ENCODE data around the gene PSMB3.

Gene PSMB3

DNA sequence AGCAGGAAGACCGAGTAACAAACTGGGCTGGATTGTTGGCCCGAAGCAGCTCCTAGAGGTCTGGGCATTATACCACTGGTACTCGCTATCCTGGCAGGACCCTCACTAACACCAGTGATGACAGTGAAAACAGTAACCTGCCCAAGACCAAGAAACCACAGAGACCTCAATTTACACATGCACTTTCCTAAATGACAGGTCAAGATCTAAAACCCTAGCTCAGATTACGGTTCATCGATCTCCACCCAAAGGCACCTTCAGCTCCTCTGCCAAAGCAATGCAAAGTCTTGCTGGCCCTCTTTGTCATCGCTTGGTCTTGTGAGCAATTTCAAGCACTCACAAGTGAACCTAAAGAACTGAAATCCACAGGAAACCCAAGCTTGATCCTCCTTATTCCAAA is 45.3 kb downstream of the PSMB3 start:
- H3K27ac ChIP-seq (replicated peaks) = no peak overlapping the region; the same call in 1 of the 2 replicates

DNA sequence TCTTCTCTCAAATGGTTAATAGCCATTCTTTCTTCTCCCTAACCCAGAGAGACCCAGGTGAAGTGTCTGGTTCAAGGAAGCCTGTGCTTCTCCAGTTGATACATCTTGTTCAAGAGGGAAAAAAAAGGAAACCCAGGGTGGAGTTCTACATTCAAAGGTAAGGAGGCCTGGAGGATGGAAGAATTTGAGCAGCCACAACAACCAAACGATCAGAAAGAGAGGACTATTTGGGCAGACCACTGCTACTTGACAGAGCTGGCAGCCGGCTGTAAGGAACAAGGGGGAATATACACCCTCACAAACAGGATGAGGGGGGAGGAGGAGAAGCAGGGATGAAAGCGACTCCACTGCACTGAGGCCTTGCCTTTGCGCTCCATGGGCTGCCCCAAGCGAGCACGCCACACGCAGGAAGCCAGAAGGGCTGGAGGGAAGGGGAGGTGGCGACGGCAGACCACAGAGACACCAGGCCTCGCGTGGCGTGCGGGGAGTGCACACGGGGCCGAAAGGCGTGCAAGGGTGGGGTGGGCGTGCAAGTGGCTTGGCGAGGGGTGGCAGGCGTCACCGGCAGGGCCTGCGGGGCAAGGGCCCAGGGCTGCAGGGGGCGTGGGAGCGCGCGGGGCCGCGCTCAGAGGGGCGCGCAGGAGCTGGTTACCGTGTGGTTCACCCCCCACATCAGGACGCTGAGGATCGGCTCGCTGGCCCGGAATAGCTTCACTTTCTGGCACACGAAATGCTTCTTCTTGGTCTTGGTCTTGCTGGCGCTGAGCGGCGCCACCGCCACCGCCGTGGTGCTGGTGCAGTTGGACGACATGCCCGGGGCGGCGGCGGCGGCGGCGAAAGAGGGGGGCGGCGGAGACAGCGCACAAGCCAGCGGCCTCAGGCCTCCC is 46.3 kb downstream of the PSMB3 start:
- Histone ChIP-seq H3K4me3 (replicated peaks; ENCODE audit: insufficient read depth, low read length) (peak overlapping the region; percentile 95), H3K27me3 (ENCODE audit: insufficient read depth, poor library complexity, severe bottlenecking) (no peaks in the 10 kb centered on the region), H3K27ac (replicated peaks) (peak overlapping the region; percentile 98)
- DNase-seq (ENCODE audit: low read depth in 1 of 2, low spot score in 1 of 2) = peak; percentile 65 to 66
- no peak for TF ChIP-seq SPI1 (IDR thresholded peaks at IDR 0.05; ENCODE audit: borderline replicate concordance, low read depth)
- peak; percentile 60; the same call in 1 of the 2 replicates for TF ChIP-seq POLR2AphosphoS5 (IDR thresholded peaks at IDR 0.05; ENCODE audit: low read depth)
- no peak for TF ChIP-seq GABPA (IDR thresholded peaks at IDR 0.05; ENCODE audit: low read depth)
- TF ChIP-seq, protein P1, sequence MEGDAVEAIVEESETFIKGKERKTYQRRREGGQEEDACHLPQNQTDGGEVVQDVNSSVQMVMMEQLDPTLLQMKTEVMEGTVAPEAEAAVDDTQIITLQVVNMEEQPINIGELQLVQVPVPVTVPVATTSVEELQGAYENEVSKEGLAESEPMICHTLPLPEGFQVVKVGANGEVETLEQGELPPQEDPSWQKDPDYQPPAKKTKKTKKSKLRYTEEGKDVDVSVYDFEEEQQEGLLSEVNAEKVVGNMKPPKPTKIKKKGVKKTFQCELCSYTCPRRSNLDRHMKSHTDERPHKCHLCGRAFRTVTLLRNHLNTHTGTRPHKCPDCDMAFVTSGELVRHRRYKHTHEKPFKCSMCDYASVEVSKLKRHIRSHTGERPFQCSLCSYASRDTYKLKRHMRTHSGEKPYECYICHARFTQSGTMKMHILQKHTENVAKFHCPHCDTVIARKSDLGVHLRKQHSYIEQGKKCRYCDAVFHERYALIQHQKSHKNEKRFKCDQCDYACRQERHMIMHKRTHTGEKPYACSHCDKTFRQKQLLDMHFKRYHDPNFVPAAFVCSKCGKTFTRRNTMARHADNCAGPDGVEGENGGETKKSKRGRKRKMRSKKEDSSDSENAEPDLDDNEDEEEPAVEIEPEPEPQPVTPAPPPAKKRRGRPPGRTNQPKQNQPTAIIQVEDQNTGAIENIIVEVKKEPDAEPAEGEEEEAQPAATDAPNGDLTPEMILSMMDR (IDR thresholded peaks at IDR 0.05; ENCODE audit: insufficient read depth, low read length) = no peak

More for the DNA sequence above, 45.3 kb downstream of the PSMB3 start:
- no peak for DNase-seq (ENCODE audit: low read depth in 1 of 2, low spot score in 1 of 2)
- Histone ChIP-seq H3K27me3 (ENCODE audit: insufficient read depth, poor library complexity, severe bottlenecking) (no peaks in the 10 kb centered on the region), H3K4me3 (replicated peaks; ENCODE audit: insufficient read depth, low read length) (peak overlapping the region; percentile 95)
- TF ChIP-seq SPI1 (IDR thresholded peaks at IDR 0.05; ENCODE audit: borderline replicate concordance, low read depth) (no peak), GABPA (IDR thresholded peaks at IDR 0.05; ENCODE audit: low read depth) (no peak)

DNA sequence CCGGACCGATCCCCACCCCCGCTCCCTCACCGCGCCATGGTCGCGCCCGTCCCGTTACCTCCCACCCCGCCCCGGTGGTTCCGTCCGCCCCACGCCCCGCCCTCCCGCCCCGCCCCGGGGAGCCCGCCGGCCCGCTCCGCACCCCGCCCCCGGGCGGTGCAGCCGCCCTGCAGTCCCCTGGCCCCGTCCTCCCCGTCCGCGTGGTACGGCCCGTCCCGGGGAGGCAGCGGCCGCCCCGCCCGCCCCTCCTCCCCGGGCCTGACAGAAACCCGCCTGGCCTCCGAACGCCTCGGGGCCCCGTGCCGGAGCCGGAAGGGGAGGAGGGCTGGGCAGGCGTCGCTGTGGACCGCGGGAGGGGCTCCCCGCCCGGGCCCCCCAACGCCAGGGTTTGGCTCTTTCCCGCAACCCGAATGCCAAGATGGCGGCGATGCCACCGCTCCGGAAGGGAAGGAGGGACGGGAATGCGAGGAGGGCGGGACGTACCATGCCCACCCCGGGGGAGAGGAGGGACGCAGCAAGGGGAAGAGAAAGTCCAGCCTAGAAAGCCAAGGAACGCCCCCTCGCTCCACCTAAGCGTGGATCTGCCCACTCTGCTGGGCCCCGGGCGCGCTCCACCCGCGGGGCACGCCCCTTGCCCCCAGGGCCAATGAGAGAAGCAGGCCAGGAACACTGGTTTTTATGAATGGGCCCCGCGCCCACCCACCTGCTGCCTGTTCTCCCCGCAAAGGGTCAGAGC is 47.1 kb downstream of the PSMB3 start, which contains the start of gene PIP4K2B:
Gene PIP4K2B, minus strand, starts transcription at position 56 of the 736 bp plus-strand sequence. CDS start 132 bp downstream, outside the sequence.
- Histone ChIP-seq H3K4me3 (replicated peaks; ENCODE audit: insufficient read depth, low read length) (peak within 1 kb of the TSS; percentile 95), H3K27ac (replicated peaks) (peak within 1 kb of the TSS; percentile 98), H3K27me3 (ENCODE audit: insufficient read depth, poor library complexity, severe bottlenecking) (no peaks in the 10 kb centered on the region)
- TF ChIP-seq, protein P1 (IDR thresholded peaks at IDR 0.05; ENCODE audit: insufficient read depth, low read length) = no peak
- peak; percentile 82 for TF ChIP-seq GABPA (IDR thresholded peaks at IDR 0.05; ENCODE audit: low read depth)
- peak; percentile 77 for TF ChIP-seq POLR2AphosphoS5 (IDR thresholded peaks at IDR 0.05; ENCODE audit: low read depth)
- TF ChIP-seq SPI1 (IDR thresholded peaks at IDR 0.05; ENCODE audit: borderline replicate concordance, low read depth) = no peak; the same call in 1 of the 2 replicates
- TF ChIP-seq, protein P2, sequence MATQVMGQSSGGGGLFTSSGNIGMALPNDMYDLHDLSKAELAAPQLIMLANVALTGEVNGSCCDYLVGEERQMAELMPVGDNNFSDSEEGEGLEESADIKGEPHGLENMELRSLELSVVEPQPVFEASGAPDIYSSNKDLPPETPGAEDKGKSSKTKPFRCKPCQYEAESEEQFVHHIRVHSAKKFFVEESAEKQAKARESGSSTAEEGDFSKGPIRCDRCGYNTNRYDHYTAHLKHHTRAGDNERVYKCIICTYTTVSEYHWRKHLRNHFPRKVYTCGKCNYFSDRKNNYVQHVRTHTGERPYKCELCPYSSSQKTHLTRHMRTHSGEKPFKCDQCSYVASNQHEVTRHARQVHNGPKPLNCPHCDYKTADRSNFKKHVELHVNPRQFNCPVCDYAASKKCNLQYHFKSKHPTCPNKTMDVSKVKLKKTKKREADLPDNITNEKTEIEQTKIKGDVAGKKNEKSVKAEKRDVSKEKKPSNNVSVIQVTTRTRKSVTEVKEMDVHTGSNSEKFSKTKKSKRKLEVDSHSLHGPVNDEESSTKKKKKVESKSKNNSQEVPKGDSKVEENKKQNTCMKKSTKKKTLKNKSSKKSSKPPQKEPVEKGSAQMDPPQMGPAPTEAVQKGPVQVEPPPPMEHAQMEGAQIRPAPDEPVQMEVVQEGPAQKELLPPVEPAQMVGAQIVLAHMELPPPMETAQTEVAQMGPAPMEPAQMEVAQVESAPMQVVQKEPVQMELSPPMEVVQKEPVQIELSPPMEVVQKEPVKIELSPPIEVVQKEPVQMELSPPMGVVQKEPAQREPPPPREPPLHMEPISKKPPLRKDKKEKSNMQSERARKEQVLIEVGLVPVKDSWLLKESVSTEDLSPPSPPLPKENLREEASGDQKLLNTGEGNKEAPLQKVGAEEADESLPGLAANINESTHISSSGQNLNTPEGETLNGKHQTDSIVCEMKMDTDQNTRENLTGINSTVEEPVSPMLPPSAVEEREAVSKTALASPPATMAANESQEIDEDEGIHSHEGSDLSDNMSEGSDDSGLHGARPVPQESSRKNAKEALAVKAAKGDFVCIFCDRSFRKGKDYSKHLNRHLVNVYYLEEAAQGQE (IDR thresholded peaks at IDR 0.05; ENCODE audit: insufficient replicate concordance, low read depth) = peak; percentile 44
- peak; percentile 98 for DNase-seq (ENCODE audit: low read depth in 1 of 2, low spot score in 1 of 2)

DNA sequence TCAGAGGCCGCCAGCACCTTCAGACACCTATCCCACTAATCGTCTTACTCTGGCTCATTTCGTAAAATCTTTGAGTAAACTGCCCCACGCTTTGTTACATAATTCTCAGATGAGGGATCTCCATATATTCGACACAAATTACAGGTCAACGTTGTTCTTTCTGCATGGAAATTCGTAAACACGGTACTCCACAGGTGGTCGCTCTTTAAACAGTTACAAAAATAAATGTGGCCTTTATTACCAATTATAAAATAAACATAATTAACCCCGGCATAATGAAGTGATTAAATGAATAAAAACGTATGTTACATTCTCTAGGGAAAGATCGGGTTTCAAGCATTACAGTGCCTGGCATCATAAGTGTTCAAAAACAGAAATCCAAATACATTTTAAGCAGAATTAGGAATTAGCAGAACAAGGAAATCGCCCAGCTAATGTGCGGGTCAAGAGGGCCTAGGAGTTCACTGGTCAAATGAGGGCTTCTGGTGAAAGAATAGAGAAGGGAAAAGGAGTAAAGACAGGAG is 47.8 kb downstream of the PSMB3 start:
- H3K4me3 ChIP-seq (replicated peaks; ENCODE audit: insufficient read depth, low read length) = peak overlapping the region; percentile 44
- no peaks in the 10 kb centered on the region for H3K27me3 ChIP-seq (ENCODE audit: insufficient read depth, poor library complexity, severe bottlenecking)
- H3K27ac ChIP-seq (replicated peaks) = peak overlapping the region; percentile 98
- DNase-seq (ENCODE audit: low read depth in 1 of 2, low spot score in 1 of 2) = no peak
- TF ChIP-seq, protein P1 (IDR thresholded peaks at IDR 0.05; ENCODE audit: insufficient read depth, low read length) = no peak
- TF ChIP-seq POLR2AphosphoS5 (IDR thresholded peaks at IDR 0.05; ENCODE audit: low read depth) (no peak), GABPA (IDR thresholded peaks at IDR 0.05; ENCODE audit: low read depth) (no peak), SPI1 (IDR thresholded peaks at IDR 0.05; ENCODE audit: borderline replicate concordance, low read depth) (no peak)
- TF ChIP-seq, protein P2 (IDR thresholded peaks at IDR 0.05; ENCODE audit: insufficient replicate concordance, low read depth) = no peak
